ENCODE data around the gene TCEAL4.

DNA sequence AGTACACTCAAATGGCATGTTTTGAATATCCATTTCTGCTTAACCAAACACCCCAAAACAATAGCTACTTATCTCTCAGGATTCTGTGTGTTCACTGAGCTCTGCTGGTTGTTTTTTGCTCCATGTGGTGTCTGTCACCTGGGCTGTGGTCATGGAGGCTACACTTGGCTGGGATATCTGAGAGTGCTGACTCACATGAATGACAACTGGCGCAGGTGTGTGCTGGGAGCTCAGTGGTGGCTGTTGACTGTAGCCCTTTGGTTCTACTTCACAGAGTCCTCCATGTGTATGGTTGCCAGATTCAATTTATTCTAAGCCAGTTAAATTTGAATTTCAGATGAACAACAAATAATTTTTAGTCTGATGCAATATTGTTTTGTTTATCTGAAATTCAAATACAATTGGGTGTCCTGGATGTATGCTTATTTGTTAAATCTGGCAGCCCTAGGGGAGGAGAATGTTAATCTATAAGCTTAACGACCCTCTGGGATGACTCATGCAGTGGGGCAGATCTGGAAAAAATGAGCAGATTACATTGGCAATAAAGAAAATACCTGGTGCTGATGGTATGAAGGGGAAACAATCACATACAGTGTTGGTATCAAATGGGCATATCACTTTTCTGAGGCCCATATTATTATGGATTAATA is 28.2 kb upstream of the TCEAL4 start:
- TF ChIP-seq SIN3A (IDR thresholded peaks at IDR 0.05; ENCODE audit: borderline replicate concordance, insufficient read depth, low read depth, low read length) (no peak), POLR2AphosphoS5 (IDR thresholded peaks at IDR 0.05; ENCODE audit: low read depth, low read length) (no peak), TCF7L2 (IDR thresholded peaks at IDR 0.05; ENCODE audit: low read depth, low read length) (no peak)
- TF ChIP-seq, protein P1, sequence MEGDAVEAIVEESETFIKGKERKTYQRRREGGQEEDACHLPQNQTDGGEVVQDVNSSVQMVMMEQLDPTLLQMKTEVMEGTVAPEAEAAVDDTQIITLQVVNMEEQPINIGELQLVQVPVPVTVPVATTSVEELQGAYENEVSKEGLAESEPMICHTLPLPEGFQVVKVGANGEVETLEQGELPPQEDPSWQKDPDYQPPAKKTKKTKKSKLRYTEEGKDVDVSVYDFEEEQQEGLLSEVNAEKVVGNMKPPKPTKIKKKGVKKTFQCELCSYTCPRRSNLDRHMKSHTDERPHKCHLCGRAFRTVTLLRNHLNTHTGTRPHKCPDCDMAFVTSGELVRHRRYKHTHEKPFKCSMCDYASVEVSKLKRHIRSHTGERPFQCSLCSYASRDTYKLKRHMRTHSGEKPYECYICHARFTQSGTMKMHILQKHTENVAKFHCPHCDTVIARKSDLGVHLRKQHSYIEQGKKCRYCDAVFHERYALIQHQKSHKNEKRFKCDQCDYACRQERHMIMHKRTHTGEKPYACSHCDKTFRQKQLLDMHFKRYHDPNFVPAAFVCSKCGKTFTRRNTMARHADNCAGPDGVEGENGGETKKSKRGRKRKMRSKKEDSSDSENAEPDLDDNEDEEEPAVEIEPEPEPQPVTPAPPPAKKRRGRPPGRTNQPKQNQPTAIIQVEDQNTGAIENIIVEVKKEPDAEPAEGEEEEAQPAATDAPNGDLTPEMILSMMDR (IDR thresholded peaks at IDR 0.05), result no peak
- TF ChIP-seq, protein P2, sequence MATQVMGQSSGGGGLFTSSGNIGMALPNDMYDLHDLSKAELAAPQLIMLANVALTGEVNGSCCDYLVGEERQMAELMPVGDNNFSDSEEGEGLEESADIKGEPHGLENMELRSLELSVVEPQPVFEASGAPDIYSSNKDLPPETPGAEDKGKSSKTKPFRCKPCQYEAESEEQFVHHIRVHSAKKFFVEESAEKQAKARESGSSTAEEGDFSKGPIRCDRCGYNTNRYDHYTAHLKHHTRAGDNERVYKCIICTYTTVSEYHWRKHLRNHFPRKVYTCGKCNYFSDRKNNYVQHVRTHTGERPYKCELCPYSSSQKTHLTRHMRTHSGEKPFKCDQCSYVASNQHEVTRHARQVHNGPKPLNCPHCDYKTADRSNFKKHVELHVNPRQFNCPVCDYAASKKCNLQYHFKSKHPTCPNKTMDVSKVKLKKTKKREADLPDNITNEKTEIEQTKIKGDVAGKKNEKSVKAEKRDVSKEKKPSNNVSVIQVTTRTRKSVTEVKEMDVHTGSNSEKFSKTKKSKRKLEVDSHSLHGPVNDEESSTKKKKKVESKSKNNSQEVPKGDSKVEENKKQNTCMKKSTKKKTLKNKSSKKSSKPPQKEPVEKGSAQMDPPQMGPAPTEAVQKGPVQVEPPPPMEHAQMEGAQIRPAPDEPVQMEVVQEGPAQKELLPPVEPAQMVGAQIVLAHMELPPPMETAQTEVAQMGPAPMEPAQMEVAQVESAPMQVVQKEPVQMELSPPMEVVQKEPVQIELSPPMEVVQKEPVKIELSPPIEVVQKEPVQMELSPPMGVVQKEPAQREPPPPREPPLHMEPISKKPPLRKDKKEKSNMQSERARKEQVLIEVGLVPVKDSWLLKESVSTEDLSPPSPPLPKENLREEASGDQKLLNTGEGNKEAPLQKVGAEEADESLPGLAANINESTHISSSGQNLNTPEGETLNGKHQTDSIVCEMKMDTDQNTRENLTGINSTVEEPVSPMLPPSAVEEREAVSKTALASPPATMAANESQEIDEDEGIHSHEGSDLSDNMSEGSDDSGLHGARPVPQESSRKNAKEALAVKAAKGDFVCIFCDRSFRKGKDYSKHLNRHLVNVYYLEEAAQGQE (IDR thresholded peaks at IDR 0.05; ENCODE audit: insufficient read depth in 1 of 2, low read depth in 2 of 2, low read length in 1 of 2), result no peak
